IMR-90 (cell line): ENCODE results near the gene SHISAL2B. TPM values are rescaled to one million over a fixed set of nuclear protein-coding genes. Genes with fewer than 3 reads are reported as not detected.

Experiments used
- ATAC-seq: fragments of 200-7000 bp; cut with Tn5 transposase; 2 replicates; pipeline ENCODE4 v1.9.1; 2020; ENCODE audit warnings: low read depth, mild to moderate bottlenecking, moderate library complexity
- BruUV-seq: library from RNA; stranded (reverse); fragments of 400-500 nt; replicated peaks from 2 replicates; lab custom pipeline; 2021; lab: Mats Ljungman, UMichigan
- CTCF ChIA-PET: fragments of 300-600 bp; formaldehyde crosslinking; extraction: SDS; loops from one replicate; lab custom pipeline; 2021; ENCODE audit warnings: antibody characterized with exemption; lab: Yijun Ruan, JAX
- POLR2A ChIA-PET: fragments of 300-600 bp; sonication (Branson Sonifier 250); formaldehyde crosslinking; loops from one replicate; lab custom pipeline; 2022; ENCODE audit warnings: antibody characterized with exemption; ENCODE audit not compliant: unreplicated experiment; lab: Charles Lee
- DNase-seq: peaks from one replicate; pipeline ENCODE4 v3.0.0; 2013
- H2AFZ ChIP-seq: replicated peaks from 2 replicates; pipeline ENCODE3; 2013; ENCODE audit warnings: low read length, mild to moderate bottlenecking; ENCODE audit not compliant: poor library complexity
- H2AK5ac ChIP-seq: 2 replicates; pipeline ENCODE4 v1.6.1; 2013; ENCODE audit warnings: low read depth, low read length, inconsistent platforms
- H2AK9ac ChIP-seq: replicated peaks from 2 replicates; pipeline ENCODE3; 2013; ENCODE audit warnings: mild to moderate bottlenecking, low read depth, low read length, moderate library complexity; ENCODE audit not compliant: poor library complexity
- H2BK120ac ChIP-seq: 2 replicates; pipeline ENCODE4 v1.6.1; 2013; ENCODE audit warnings: low read depth, low read length, inconsistent platforms
- H2BK15ac ChIP-seq: 3 replicates; pipeline ENCODE4 v1.6.1; 2013; ENCODE audit warnings: low read depth, low read length, inconsistent platforms
- H2BK20ac ChIP-seq: 2 replicates; pipeline ENCODE4 v1.6.1; 2013; ENCODE audit warnings: low read depth, mild to moderate bottlenecking, inconsistent platforms, low read length, moderate library complexity
- H2BK5ac ChIP-seq: 2 replicates; pipeline ENCODE4 v1.6.1; 2013; ENCODE audit warnings: mild to moderate bottlenecking, low read depth, low read length, inconsistent platforms; ENCODE audit not compliant: poor library complexity, severe bottlenecking
- H3K14ac ChIP-seq: replicated peaks from 2 replicates; pipeline ENCODE4 v1.6.1; 2013; ENCODE audit warnings: low read depth, low read length, inconsistent platforms
- H3K18ac ChIP-seq: 2 replicates; pipeline ENCODE4 v1.6.1; 2013; ENCODE audit warnings: low read depth, low read length, control low read depth
- H3K23ac ChIP-seq: 2 replicates; pipeline ENCODE4 v1.6.1; 2013; ENCODE audit warnings: low read depth, low read length, inconsistent platforms
- H3K27ac ChIP-seq: 2 replicates; pipeline ENCODE4 v1.5.1; 2013; ENCODE audit warnings: mild to moderate bottlenecking, control low read depth, low read length; ENCODE audit not compliant: insufficient read depth
- H3K27me3 ChIP-seq: 2 replicates; pipeline ENCODE4 v1.6.1; 2013; ENCODE audit warnings: low read length; ENCODE audit not compliant: control insufficient read depth, insufficient read depth
- H3K36me3 ChIP-seq: 2 replicates; pipeline ENCODE4 v1.6.1; 2013; ENCODE audit warnings: low read length, mixed read lengths; ENCODE audit not compliant: control insufficient read depth, insufficient read depth
- H3K4ac ChIP-seq: 2 replicates; pipeline ENCODE4 v1.6.1; 2013; ENCODE audit warnings: low read depth, low read length, inconsistent platforms
- H3K4me1 ChIP-seq: 2 replicates; pipeline ENCODE4 v1.6.1; 2013; ENCODE audit warnings: low read length, mixed read lengths; ENCODE audit not compliant: control insufficient read depth, insufficient read depth
- H3K4me2 ChIP-seq: 2 replicates; pipeline ENCODE4 v1.6.1; 2013; ENCODE audit warnings: low read depth, mild to moderate bottlenecking, control low read depth, low read length, moderate library complexity
- H3K4me3 ChIP-seq: 2 replicates; pipeline ENCODE4 v1.5.1; 2013; ENCODE audit warnings: low read depth, mild to moderate bottlenecking, control low read depth, low read length, moderate library complexity; ENCODE audit not compliant: insufficient read depth
- H3K56ac ChIP-seq: 2 replicates; pipeline ENCODE4 v1.6.1; 2013; ENCODE audit warnings: low read length, inconsistent platforms; ENCODE audit not compliant: insufficient read depth; ENCODE audit errors: extremely low read depth
- H3K79me1 ChIP-seq, 2 experiments: 2 replicates each; pipeline ENCODE4 v1.6.1; 2013; ENCODE audit warnings: low read length in 2 of 2, inconsistent platforms in 1 of 2, low read depth in 1 of 2
- H3K9ac ChIP-seq: 2 replicates; pipeline ENCODE4 v1.6.1; 2013; ENCODE audit warnings: low read depth, low read length, control low read depth
- H3K9me1 ChIP-seq: 2 replicates; pipeline ENCODE4 v1.6.1; 2013; ENCODE audit warnings: low read length, inconsistent platforms; ENCODE audit not compliant: insufficient read depth
- H3K9me3 ChIP-seq: 2 replicates; pipeline ENCODE4 v1.6.1; 2013; ENCODE audit warnings: low read length; ENCODE audit not compliant: control insufficient read depth, insufficient read depth
- H4K20me1 ChIP-seq: 2 replicates; pipeline ENCODE4 v1.6.1; 2013; ENCODE audit warnings: low read length, inconsistent platforms; ENCODE audit not compliant: insufficient read depth
- H4K5ac ChIP-seq: 2 replicates; pipeline ENCODE4 v1.6.1; 2013; ENCODE audit warnings: mild to moderate bottlenecking, low read depth, low read length, control low read depth
- H4K8ac ChIP-seq, 2 experiments: 2 replicates each; pipeline ENCODE4 v1.6.1; 2013; ENCODE audit warnings: low read depth in 2 of 2, low read length in 2 of 2, control low read depth in 1 of 2, inconsistent platforms in 1 of 2
- H4K91ac ChIP-seq: 2 replicates; pipeline ENCODE4 v1.6.1; 2013; ENCODE audit warnings: low read depth, low read length, inconsistent platforms; ENCODE audit not compliant: insufficient read depth
- BHLHE40 ChIP-seq: fragments of 150-350 bp; IDR thresholded peaks from 2 replicates; pipeline ENCODE4 v1.6.1; 2016; ENCODE audit warnings: mild to moderate bottlenecking, low read depth, low read length
- CEBPB ChIP-seq: IDR thresholded peaks from 2 replicates; pipeline ENCODE4 v1.6.1; 2012; ENCODE audit warnings: low read depth, low read length, improper control_type of control experiment
- FOS ChIP-seq: fragments of 150-350 bp; IDR thresholded peaks from 2 replicates; pipeline ENCODE4 v1.6.1; 2016; ENCODE audit warnings: low read depth, low read length
- MXI1 ChIP-seq: IDR thresholded peaks from 2 replicates; pipeline ENCODE4 v1.6.1; 2012; ENCODE audit warnings: low read depth, mild to moderate bottlenecking, low read length, moderate library complexity, borderline replicate concordance
- NFE2L2 ChIP-seq: fragments of 150-350 bp; IDR thresholded peaks from 2 replicates; pipeline ENCODE4 v1.6.1; 2016; ENCODE audit warnings: low read depth, mild to moderate bottlenecking, low read length
- POLR2A ChIP-seq: IDR thresholded peaks from 2 replicates; pipeline ENCODE4 v1.6.1; 2012; ENCODE audit warnings: mild to moderate bottlenecking, low read depth, low read length
- RAD21 ChIP-seq: IDR thresholded peaks from 2 replicates; pipeline ENCODE4 v1.6.1; 2012; ENCODE audit warnings: low read length, improper control_type of control experiment
- RCOR1 ChIP-seq: IDR thresholded peaks from 2 replicates; pipeline ENCODE4 v1.6.1; 2012; ENCODE audit warnings: mild to moderate bottlenecking, low read length, improper control_type of control experiment; ENCODE audit not compliant: insufficient replicate concordance
- RFX5 ChIP-seq: IDR thresholded peaks from 2 replicates; pipeline ENCODE4 v1.8.0; 2012; ENCODE audit warnings: low read depth, mild to moderate bottlenecking, low read length, moderate library complexity
- SMC3 ChIP-seq: fragments of 150-350 bp; IDR thresholded peaks from 2 replicates; pipeline ENCODE4 v1.6.1; 2016; ENCODE audit warnings: low read depth, mild to moderate bottlenecking, antibody characterized with exemption, low read length, moderate library complexity
- WGBS, 2 experiments: methylation state at CpG; one replicate each; pipeline versions ENCODE4 v1.1.5 to v1.1.7; 2013; ENCODE audit warnings: missing lambda C conversion rate in 2 of 2; ENCODE audit not compliant: insufficient read length in 1 of 2; ENCODE audit errors: extremely low coverage in 2 of 2; 5-methylcytosine and 5-hydroxymethylcytosine counted together
- dilution Hi-C: fragments of 300-500 bp; cut with HindIII; formaldehyde crosslinking; loops from one replicate; pipeline ENCODE4 v1.14.3; 2018; ENCODE audit warnings: low sequenced_read_pairs; ENCODE audit not compliant: unreplicated experiment
- in situ Hi-C: fragments of 300-500 bp; cut with MboI; formaldehyde crosslinking; loops from 3 replicates; pipeline ENCODE4 v1.14.3; 2019; ENCODE audit warnings: low sequenced_read_pairs, inconsistent platforms, mixed read lengths
- intact Hi-C: fragments of 100-400 bp; cut with micrococcal nuclease; formaldehyde crosslinking; loops from 2 replicates; pipeline ENCODE4 v1.10.0; 2022
- polyA plus RNA-seq, 3 experiments: library from polyadenylated mRNA; depleted of rRNA; stranded (reverse); fragments of >200 nt; gene quantifications; 2 replicates each; pipeline ENCODE4 v1.2.3, GENCODE V29; 2012; ENCODE audit warnings: low replicate concordance in 1 of 3
- total RNA-seq: library from RNA; depleted of rRNA; stranded (reverse); fragments of >200 nt; gene quantifications from 2 replicates; pipeline ENCODE4 v1.2.3, GENCODE V29; 2012
- TF ChIP-seq, protein P1 (sequence below): conservative IDR thresholded peaks from 2 replicates; pipeline ENCODE4 v1.5.1; 2012; ENCODE audit warnings: mild to moderate bottlenecking, low read depth, low read length, improper control_type of control experiment
- TF ChIP-seq, protein P2 (sequence below): fragments of 150-350 bp; IDR thresholded peaks from 2 replicates; pipeline ENCODE4 v1.6.1; 2017; ENCODE audit warnings: mild to moderate bottlenecking, antibody characterized with exemption, low read length, low read depth

SHISAL2B gene
- total and polyA plus RNA-seq, 2 of the 4 experiments (the other 2 are of a cell fraction) = not detected

DNA sequence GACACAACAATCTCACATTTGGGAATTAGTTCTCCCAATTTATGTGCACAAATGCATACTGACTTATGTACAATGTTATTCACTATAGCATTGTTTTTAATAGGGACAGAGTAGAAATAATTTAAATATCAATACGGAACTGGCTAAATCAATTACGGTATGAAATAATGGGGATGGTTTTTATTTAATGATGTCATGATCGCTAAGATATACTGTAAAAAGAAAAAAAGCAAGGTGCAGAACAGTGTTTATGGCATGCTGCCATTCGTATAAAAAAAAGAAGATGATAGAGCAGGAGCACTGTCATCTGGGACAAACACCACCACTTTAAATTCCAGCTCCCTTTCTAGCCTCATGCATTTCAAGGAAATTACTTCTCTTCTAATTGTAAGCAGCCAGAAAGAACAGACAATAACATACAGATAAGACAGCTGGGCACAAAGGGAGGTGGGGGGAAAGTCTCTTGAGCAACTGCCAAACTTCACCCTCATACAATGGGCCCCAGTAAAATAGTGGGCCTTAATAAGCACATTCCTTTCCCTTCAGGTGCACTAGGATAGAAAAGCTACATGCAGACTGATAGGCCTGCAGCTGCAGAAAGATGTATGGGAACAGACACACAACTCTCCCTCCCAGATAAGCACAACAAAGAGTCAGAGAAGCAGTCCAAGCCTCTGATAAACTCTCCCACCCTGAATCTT lies 69.8 kb downstream of the SHISAL2B start:
- H3K9me3 ChIP-seq = no peaks in the 10 kb centered on the region
- H3K23ac ChIP-seq = no peak overlapping the region
- H4K5ac ChIP-seq = no peak overlapping the region
- H3K4me2 ChIP-seq = no peak overlapping the region
- H3K18ac ChIP-seq = no peak overlapping the region
- H4K91ac ChIP-seq = no peak overlapping the region
- H3K4me3 ChIP-seq = no peak overlapping the region
- H3K79me1 ChIP-seq = peaks cover 9 to 30% of the 10 kb centered on the region in 2 experiments; a peak in 3 of 4 replicates
- no peak overlapping the region for H4K8ac ChIP-seq
- POLR2A ChIA-PET = no interaction called here
- no peak overlapping the region for H3K4ac ChIP-seq
- CTCF ChIA-PET = no interaction called here
- intact Hi-C loops = no loop called here
- no peak overlapping the region for H2AK5ac ChIP-seq
- ATAC-seq (no peak), DNase-seq (no peak)
- in situ Hi-C loops = no loop called here
- peaks cover 4% of the 10 kb centered on the region; the same call in 1 of the 2 replicates for H3K4me1 ChIP-seq
- no peak overlapping the region for H2BK20ac ChIP-seq
- no peak overlapping the region for H2AFZ ChIP-seq
- H3K9ac ChIP-seq = no peak overlapping the region
- no peak overlapping the region for H3K27ac ChIP-seq
- H3K27me3 ChIP-seq = no peaks in the 10 kb centered on the region
- no TSS peak for BruUV-seq
- no peak overlapping the region for H2BK5ac ChIP-seq
- no CpG with 5 or more reads among the region's 4 CpGs for WGBS, 2 experiments
- H3K56ac ChIP-seq = no peak overlapping the region
- H3K9me1 ChIP-seq = peaks cover 3% of the 10 kb centered on the region; the same call in 1 of the 2 replicates
- no peak overlapping the region for H2BK15ac ChIP-seq
- no peak overlapping the region for H3K14ac ChIP-seq
- dilution Hi-C loops = no loop called here
- H4K20me1 ChIP-seq = peaks cover 4% of the 10 kb centered on the region; the same call in 1 of the 2 replicates
- no peak overlapping the region for H2AK9ac ChIP-seq
- peaks cover 1% of the 10 kb centered on the region for H3K36me3 ChIP-seq
- no peak overlapping the region for H2BK120ac ChIP-seq
- TF ChIP-seq POLR2A = no peak
- TF ChIP-seq, protein P1, sequence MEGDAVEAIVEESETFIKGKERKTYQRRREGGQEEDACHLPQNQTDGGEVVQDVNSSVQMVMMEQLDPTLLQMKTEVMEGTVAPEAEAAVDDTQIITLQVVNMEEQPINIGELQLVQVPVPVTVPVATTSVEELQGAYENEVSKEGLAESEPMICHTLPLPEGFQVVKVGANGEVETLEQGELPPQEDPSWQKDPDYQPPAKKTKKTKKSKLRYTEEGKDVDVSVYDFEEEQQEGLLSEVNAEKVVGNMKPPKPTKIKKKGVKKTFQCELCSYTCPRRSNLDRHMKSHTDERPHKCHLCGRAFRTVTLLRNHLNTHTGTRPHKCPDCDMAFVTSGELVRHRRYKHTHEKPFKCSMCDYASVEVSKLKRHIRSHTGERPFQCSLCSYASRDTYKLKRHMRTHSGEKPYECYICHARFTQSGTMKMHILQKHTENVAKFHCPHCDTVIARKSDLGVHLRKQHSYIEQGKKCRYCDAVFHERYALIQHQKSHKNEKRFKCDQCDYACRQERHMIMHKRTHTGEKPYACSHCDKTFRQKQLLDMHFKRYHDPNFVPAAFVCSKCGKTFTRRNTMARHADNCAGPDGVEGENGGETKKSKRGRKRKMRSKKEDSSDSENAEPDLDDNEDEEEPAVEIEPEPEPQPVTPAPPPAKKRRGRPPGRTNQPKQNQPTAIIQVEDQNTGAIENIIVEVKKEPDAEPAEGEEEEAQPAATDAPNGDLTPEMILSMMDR = no peak
- no peak for TF ChIP-seq NFE2L2
- TF ChIP-seq, protein P2, sequence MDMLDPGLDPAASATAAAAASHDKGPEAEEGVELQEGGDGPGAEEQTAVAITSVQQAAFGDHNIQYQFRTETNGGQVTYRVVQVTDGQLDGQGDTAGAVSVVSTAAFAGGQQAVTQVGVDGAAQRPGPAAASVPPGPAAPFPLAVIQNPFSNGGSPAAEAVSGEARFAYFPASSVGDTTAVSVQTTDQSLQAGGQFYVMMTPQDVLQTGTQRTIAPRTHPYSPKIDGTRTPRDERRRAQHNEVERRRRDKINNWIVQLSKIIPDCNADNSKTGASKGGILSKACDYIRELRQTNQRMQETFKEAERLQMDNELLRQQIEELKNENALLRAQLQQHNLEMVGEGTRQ = no peak
- no peak for TF ChIP-seq RAD21
- TF ChIP-seq RFX5 = no peak
- TF ChIP-seq SMC3 = no peak
- TF ChIP-seq CEBPB = no peak
- no peak for TF ChIP-seq BHLHE40
- TF ChIP-seq MXI1 = no peak
- no peak for TF ChIP-seq RCOR1
- no peak for TF ChIP-seq FOS
